Activated CD4-positive, alpha-beta T cell treated with anti-CD3 and anti-CD28 coated beads, Interleukin-2, amount 10 ng/mL, durations not matched to agents 24 days and 14 days (primary cell): Measurements from ENCODE around the gene SIX2. TPM values are rescaled to one million over a fixed set of nuclear protein-coding genes. Genes with fewer than 3 reads are reported as not detected.
A peak's percentile ranks its signal among the peaks of the same experiment; 100 is the strongest.

ENCODE experiments used
- DNase-seq: peaks from one replicate; pipeline ENCODE4 v3.0.0; 2022
- H3K27ac Mint-ChIP-seq: one replicate; pipeline ENCODE4 v1.8.0; 2022; ENCODE audit warnings: mild to moderate bottlenecking, mixed read lengths
- H3K27me3 Mint-ChIP-seq: one replicate; pipeline ENCODE4 v1.8.0; 2022; ENCODE audit warnings: mixed read lengths
- H3K36me3 Mint-ChIP-seq: one replicate; pipeline ENCODE4 v1.8.0; 2022; ENCODE audit warnings: low read depth, mild to moderate bottlenecking, mixed read lengths
- H3K4me1 Mint-ChIP-seq: one replicate; pipeline ENCODE4 v1.8.0; 2021; ENCODE audit warnings: mixed read lengths
- H3K4me3 Mint-ChIP-seq: one replicate; pipeline ENCODE4 v1.8.0; 2022; ENCODE audit warnings: mild to moderate bottlenecking, moderate library complexity, mixed read lengths
- H3K9me3 Mint-ChIP-seq: one replicate; pipeline ENCODE4 v1.8.0; 2021; ENCODE audit warnings: mixed read lengths
- intact Hi-C: fragments of 100-400 bp; cut with micrococcal nuclease; formaldehyde crosslinking; loops from one replicate; pipeline ENCODE4 v1.15.1; 2023
- total RNA-seq: library from RNA; stranded (reverse); gene quantifications from 2 replicates; pipeline ENCODE4 v1.2.3, GENCODE V29; 2022

Gene SIX2
- total RNA-seq, 1 donor from 2014 or later, result not detected

- Mint-ChIP-seq H3K4me1 (peaks cover 6% of the 10 kb centered on the region), H3K27ac (no peak overlapping the region), H3K27me3 (peaks cover 84% of the 10 kb centered on the region), H3K36me3 (peaks cover 2% of the 10 kb centered on the region), H3K4me3 (no peak overlapping the region), H3K9me3 (no peaks in the 10 kb centered on the region)
- no peak for DNase-seq
- intact Hi-C loops, result no loop called here
Observed at GRCh38 chr2:45002686-45003085, 6.6 kb downstream of the SIX2 start.

- Mint-ChIP-seq H3K27ac (no peak overlapping the region), H3K9me3 (no peaks in the 10 kb centered on the region), H3K27me3 (peaks cover 82% of the 10 kb centered on the region), H3K4me3 (no peak overlapping the region), H3K36me3 (peaks cover 2% of the 10 kb centered on the region), H3K4me1 (peaks cover 6% of the 10 kb centered on the region)
- intact Hi-C loops, result no loop called here
- DNase-seq, result no peak
Observed at GRCh38 chr2:45001869-45002385, 7.3 kb downstream of the SIX2 start.

- Mint-ChIP-seq H3K27me3 (peaks cover 79% of the 10 kb centered on the region), H3K4me1 (peaks cover 4% of the 10 kb centered on the region), H3K4me3 (peak overlapping the region; percentile 37), H3K9me3 (no peaks in the 10 kb centered on the region), H3K36me3 (peaks cover 2% of the 10 kb centered on the region), H3K27ac (no peak overlapping the region)
- no peak for DNase-seq
- intact Hi-C loops, result no loop called here
Observed at GRCh38 chr2:45000921-45001868, 8.1 kb downstream of the SIX2 start.

GRCh38 chr2:45000341-45000901 is 8.8 kb downstream of the SIX2 start:
- Mint-ChIP-seq H3K9me3 (no peaks in the 10 kb centered on the region), H3K27me3 (peaks cover 80% of the 10 kb centered on the region), H3K36me3 (no peaks in the 10 kb centered on the region), H3K27ac (no peak overlapping the region), H3K4me3 (no peak overlapping the region), H3K4me1 (peaks cover 4% of the 10 kb centered on the region)
- intact Hi-C loops, result no loop called here
- no peak for DNase-seq

- intact Hi-C loops, result no loop called here
- Mint-ChIP-seq H3K27me3 (peaks cover 80% of the 10 kb centered on the region), H3K4me1 (peaks cover 4% of the 10 kb centered on the region), H3K4me3 (no peak overlapping the region), H3K27ac (no peak overlapping the region), H3K9me3 (no peaks in the 10 kb centered on the region), H3K36me3 (no peaks in the 10 kb centered on the region)
- DNase-seq, result no peak
Observed at GRCh38 chr2:44999540-44999939, 9.7 kb downstream of the SIX2 start.

GRCh38 chr2:44997963-44998362 is 11.3 kb downstream of the SIX2 start:
- Mint-ChIP-seq H3K9me3 (no peaks in the 10 kb centered on the region), H3K4me1 (peaks cover 4% of the 10 kb centered on the region), H3K27ac (no peak overlapping the region), H3K4me3 (no peak overlapping the region), H3K27me3 (peaks cover 76% of the 10 kb centered on the region), H3K36me3 (no peaks in the 10 kb centered on the region)
- intact Hi-C loops, result no loop called here
- DNase-seq, result no peak

GRCh38 chr2:44996356-44996755 is 12.9 kb downstream of the SIX2 start:
- H3K27me3 Mint-ChIP-seq, result peaks cover 70% of the 10 kb centered on the region
- H3K4me1 Mint-ChIP-seq, result no peaks in the 10 kb centered on the region
- H3K27ac Mint-ChIP-seq, result no peak overlapping the region
- no peaks in the 10 kb centered on the region for H3K9me3 Mint-ChIP-seq
- no peak for DNase-seq
- intact Hi-C loops, result no loop called here
- H3K36me3 Mint-ChIP-seq, result no peaks in the 10 kb centered on the region
- H3K4me3 Mint-ChIP-seq, result no peak overlapping the region

GRCh38 chr2:44994377-44994776 is 14.9 kb downstream of the SIX2 start:
- H3K4me3 Mint-ChIP-seq, result no peak overlapping the region
- peaks cover 68% of the 10 kb centered on the region for H3K27me3 Mint-ChIP-seq
- no peaks in the 10 kb centered on the region for H3K4me1 Mint-ChIP-seq
- intact Hi-C loops, result no loop called here
- no peak for DNase-seq
- H3K27ac Mint-ChIP-seq, result no peak overlapping the region
- H3K36me3 Mint-ChIP-seq, result no peaks in the 10 kb centered on the region
- H3K9me3 Mint-ChIP-seq, result no peaks in the 10 kb centered on the region

- Mint-ChIP-seq H3K9me3 (no peaks in the 10 kb centered on the region), H3K27ac (no peak overlapping the region), H3K4me3 (no peak overlapping the region), H3K27me3 (peaks cover 48% of the 10 kb centered on the region), H3K4me1 (peaks cover 2% of the 10 kb centered on the region), H3K36me3 (no peaks in the 10 kb centered on the region)
- intact Hi-C loops, result no loop called here
- DNase-seq, result no peak
Observed at GRCh38 chr2:44989176-44989575, 20.1 kb downstream of the SIX2 start.

GRCh38 chr2:44983836-44984604 is 25.2 kb downstream of the SIX2 start:
- H3K36me3 Mint-ChIP-seq, result no peaks in the 10 kb centered on the region
- no peaks in the 10 kb centered on the region for H3K9me3 Mint-ChIP-seq
- intact Hi-C loops, result no loop called here
- DNase-seq, result no peak
- no peak overlapping the region for H3K4me3 Mint-ChIP-seq
- peaks cover 21% of the 10 kb centered on the region for H3K27me3 Mint-ChIP-seq
- peaks cover 6% of the 10 kb centered on the region for H3K4me1 Mint-ChIP-seq
- H3K27ac Mint-ChIP-seq, result no peak overlapping the region

GRCh38 chr2:44981714-44982108 is 27.5 kb downstream of the SIX2 start:
- intact Hi-C loops, result loop anchor here (1.0 kb wide), 2 partner anchors 513 to 597 kb away; no protein-coding TSS in a partner anchor
- Mint-ChIP-seq H3K9me3 (no peaks in the 10 kb centered on the region), H3K36me3 (no peaks in the 10 kb centered on the region), H3K4me1 (peaks cover 4% of the 10 kb centered on the region), H3K4me3 (no peak overlapping the region), H3K27me3 (peaks cover 13% of the 10 kb centered on the region), H3K27ac (no peak overlapping the region)
- DNase-seq, result peak; percentile 89

GRCh38 chr2:44980751-44981713 is 28.2 kb downstream of the SIX2 start:
- no peak for DNase-seq
- Mint-ChIP-seq H3K9me3 (no peaks in the 10 kb centered on the region), H3K36me3 (no peaks in the 10 kb centered on the region), H3K4me3 (no peak overlapping the region), H3K27ac (no peak overlapping the region), H3K27me3 (peaks cover 13% of the 10 kb centered on the region), H3K4me1 (peaks cover 4% of the 10 kb centered on the region)
- intact Hi-C loops, result loop anchor here (1.0 kb wide), 2 partner anchors 513 to 597 kb away; no protein-coding TSS in a partner anchor

- peaks cover 4% of the 10 kb centered on the region for H3K4me1 Mint-ChIP-seq
- DNase-seq, result no peak
Observed at GRCh38 chr2:44979581-44979980, 29.7 kb downstream of the SIX2 start.

More at GRCh38 chr2:44979581-44979980, 29.7 kb downstream of the SIX2 start:
- no peak overlapping the region for H3K27ac Mint-ChIP-seq
- intact Hi-C loops, result no loop called here
- H3K27me3 Mint-ChIP-seq, result peaks cover 13% of the 10 kb centered on the region
- H3K36me3 Mint-ChIP-seq, result no peaks in the 10 kb centered on the region
- H3K4me3 Mint-ChIP-seq, result no peak overlapping the region
- no peaks in the 10 kb centered on the region for H3K9me3 Mint-ChIP-seq
